Chondrocyte (in vitro differentiated cells): ENCODE data around the gene CNN3. TPM values are rescaled to one million over a fixed set of nuclear protein-coding genes. Genes with fewer than 3 reads are reported as not detected.
A peak's percentile ranks its signal among the peaks of the same experiment; 100 is the strongest.

ENCODE experiments used
- DNase-seq: peaks from one replicate; pipeline ENCODE4 v3.0.0; 2021; ENCODE audit warnings: mixed read lengths, low spot score
- H3K27ac Mint-ChIP-seq: one replicate; pipeline ENCODE4 v1.8.0; 2021; ENCODE audit warnings: mild to moderate bottlenecking, moderate library complexity, mixed read lengths; ENCODE audit not compliant: unreplicated experiment
- H3K27me3 Mint-ChIP-seq: 2 replicates; pipeline ENCODE4 v1.8.0; 2021; ENCODE audit warnings: low read depth, mixed read lengths
- H3K36me3 Mint-ChIP-seq: 2 replicates; pipeline ENCODE4 v1.8.0; 2021; ENCODE audit warnings: low read depth, mixed read lengths
- H3K4me1 Mint-ChIP-seq: 2 replicates; pipeline ENCODE4 v1.8.0; 2021; ENCODE audit warnings: low read depth, mild to moderate bottlenecking, mixed read lengths
- H3K4me3 Mint-ChIP-seq: one replicate; pipeline ENCODE4 v1.8.0; 2021; ENCODE audit warnings: mild to moderate bottlenecking, moderate library complexity, mixed read lengths; ENCODE audit not compliant: unreplicated experiment
- H3K9me3 Mint-ChIP-seq: 2 replicates; pipeline ENCODE4 v1.8.0; 2021; ENCODE audit warnings: low read depth, mixed read lengths
- CTCF ChIP-seq: fragments of 200-600 bp; sonication (generic); IDR thresholded peaks from 2 replicates; pipeline ENCODE4 v1.5.0; 2021; ENCODE audit warnings: antibody characterized with exemption, mild to moderate bottlenecking, moderate library complexity
- total RNA-seq: library from RNA; stranded (reverse); gene quantifications from 3 replicates; pipeline ENCODE4 v1.2.1, GENCODE V29; 2021

The CNN3 gene
- total RNA-seq, 1 donor from 2014 or later, result 242 TPM

- no peaks in the 10 kb centered on the region for H3K36me3 Mint-ChIP-seq
- H3K4me3 Mint-ChIP-seq, result no peak overlapping the region
- DNase-seq, result no peak
- H3K4me1 Mint-ChIP-seq, result peaks cover 40% of the 10 kb centered on the region
- TF ChIP-seq CTCF, result no peak
- peak overlapping the region; percentile 33 for H3K27ac Mint-ChIP-seq
- peaks cover 7% of the 10 kb centered on the region for H3K9me3 Mint-ChIP-seq
- H3K27me3 Mint-ChIP-seq, result no peaks in the 10 kb centered on the region
Measured at GRCh38 chr1:94970783-94971182, 43.9 kb upstream of the CNN3 start.

GRCh38 chr1:94969137-94969536 is 42.2 kb upstream of the CNN3 start:
- Mint-ChIP-seq H3K4me1 (peaks cover 30% of the 10 kb centered on the region), H3K4me3 (no peak overlapping the region), H3K27me3 (no peaks in the 10 kb centered on the region), H3K27ac (no peak overlapping the region), H3K9me3 (peaks cover 2% of the 10 kb centered on the region), H3K36me3 (no peaks in the 10 kb centered on the region)
- no peak for DNase-seq
- TF ChIP-seq CTCF, result no peak

GRCh38 chr1:94966033-94966432 is 39.1 kb upstream of the CNN3 start:
- DNase-seq, result no peak
- Mint-ChIP-seq H3K27ac (no peak overlapping the region), H3K4me1 (peaks cover 13% of the 10 kb centered on the region), H3K27me3 (no peaks in the 10 kb centered on the region), H3K9me3 (peaks cover 2% of the 10 kb centered on the region), H3K4me3 (no peak overlapping the region), H3K36me3 (no peaks in the 10 kb centered on the region)
- TF ChIP-seq CTCF, result no peak

- Mint-ChIP-seq H3K27ac (no peak overlapping the region), H3K4me3 (no peak overlapping the region), H3K36me3 (no peaks in the 10 kb centered on the region), H3K4me1 (peaks cover 6% of the 10 kb centered on the region), H3K9me3 (peaks cover 2% of the 10 kb centered on the region), H3K27me3 (no peaks in the 10 kb centered on the region)
- DNase-seq, result no peak
- no peak for TF ChIP-seq CTCF
Measured at GRCh38 chr1:94963864-94964263, 37.0 kb upstream of the CNN3 start.

GRCh38 chr1:94962409-94963265 is 35.7 kb upstream of the CNN3 start:
- Mint-ChIP-seq H3K27me3 (no peaks in the 10 kb centered on the region), H3K27ac (no peak overlapping the region), H3K4me1 (peaks cover 6% of the 10 kb centered on the region), H3K4me3 (peak overlapping the region; percentile 57), H3K9me3 (no peaks in the 10 kb centered on the region), H3K36me3 (no peaks in the 10 kb centered on the region)
- no peak for TF ChIP-seq CTCF
- DNase-seq, result no peak
